ENCODE results near the gene TRIM3.

The TRIM3 gene

GRCh38 chr11:6431861-6432260 lies 41.9 kb downstream of the TRIM3 start:
- Histone ChIP-seq H4K20me1 (ENCODE audit: insufficient read depth, low read length) (no peaks in the 10 kb centered on the region), H3K36me3 (replicated peaks; ENCODE audit: low read depth, low read length) (no peaks in the 10 kb centered on the region), H3K4me2 (ENCODE audit: low read length) (no peak overlapping the region), H3K9me3 (ENCODE audit: insufficient read depth, low read length) (no peaks in the 10 kb centered on the region), H3K4me1 (ENCODE audit: low read length) (no peaks in the 10 kb centered on the region), H3K27me3 (ENCODE audit: low read depth, low read length) (peaks cover 3% of the 10 kb centered on the region; the same call in 1 of the 2 replicates), H3K27ac (ENCODE audit: low read length) (no peak overlapping the region), H3K79me2 (ENCODE audit: low read length) (no peaks in the 10 kb centered on the region), H3K4me3 (ENCODE audit: low read length) (no peak overlapping the region), H3K9ac (ENCODE audit: low read length) (no peak overlapping the region), H2AFZ (ENCODE audit: low read depth, low read length) (no peak overlapping the region)
- TF ChIP-seq EZH2phosphoT487 (IDR thresholded peaks at IDR 0.05; ENCODE audit: low read depth): no peak
- TF ChIP-seq, protein P1, sequence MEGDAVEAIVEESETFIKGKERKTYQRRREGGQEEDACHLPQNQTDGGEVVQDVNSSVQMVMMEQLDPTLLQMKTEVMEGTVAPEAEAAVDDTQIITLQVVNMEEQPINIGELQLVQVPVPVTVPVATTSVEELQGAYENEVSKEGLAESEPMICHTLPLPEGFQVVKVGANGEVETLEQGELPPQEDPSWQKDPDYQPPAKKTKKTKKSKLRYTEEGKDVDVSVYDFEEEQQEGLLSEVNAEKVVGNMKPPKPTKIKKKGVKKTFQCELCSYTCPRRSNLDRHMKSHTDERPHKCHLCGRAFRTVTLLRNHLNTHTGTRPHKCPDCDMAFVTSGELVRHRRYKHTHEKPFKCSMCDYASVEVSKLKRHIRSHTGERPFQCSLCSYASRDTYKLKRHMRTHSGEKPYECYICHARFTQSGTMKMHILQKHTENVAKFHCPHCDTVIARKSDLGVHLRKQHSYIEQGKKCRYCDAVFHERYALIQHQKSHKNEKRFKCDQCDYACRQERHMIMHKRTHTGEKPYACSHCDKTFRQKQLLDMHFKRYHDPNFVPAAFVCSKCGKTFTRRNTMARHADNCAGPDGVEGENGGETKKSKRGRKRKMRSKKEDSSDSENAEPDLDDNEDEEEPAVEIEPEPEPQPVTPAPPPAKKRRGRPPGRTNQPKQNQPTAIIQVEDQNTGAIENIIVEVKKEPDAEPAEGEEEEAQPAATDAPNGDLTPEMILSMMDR (IDR thresholded peaks at IDR 0.05; ENCODE audit: low read depth, low read length): no peak

DNA sequence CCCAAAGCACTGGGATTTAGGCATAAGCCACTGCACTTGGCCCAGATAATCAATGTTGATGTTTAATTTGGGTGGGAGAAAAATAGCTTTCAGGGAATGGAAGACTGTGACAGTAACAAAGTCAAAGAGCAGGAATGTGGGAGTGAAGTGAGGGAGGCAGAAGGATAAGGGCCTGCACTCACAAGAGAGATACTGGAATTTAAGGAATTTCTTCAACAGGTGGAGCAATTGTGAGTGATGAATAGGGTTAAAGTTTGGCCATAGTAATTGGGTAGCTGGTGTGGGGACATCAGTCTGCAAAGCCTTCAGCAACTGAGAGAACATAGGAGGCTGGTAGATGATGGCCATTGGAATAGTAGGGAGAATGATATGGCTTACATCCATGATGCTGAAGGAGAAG lies 46.2 kb downstream of the TRIM3 start:
- Histone ChIP-seq H3K9me3 (ENCODE audit: insufficient read depth, low read length) (no peaks in the 10 kb centered on the region), H3K4me3 (ENCODE audit: low read length) (no peak overlapping the region), H3K27ac (ENCODE audit: low read length) (no peak overlapping the region), H3K27me3 (ENCODE audit: low read depth, low read length) (peaks cover 27% of the 10 kb centered on the region), H2AFZ (ENCODE audit: low read depth, low read length) (no peak overlapping the region), H3K9ac (ENCODE audit: low read length) (no peak overlapping the region), H3K4me1 (ENCODE audit: low read length) (no peaks in the 10 kb centered on the region), H4K20me1 (ENCODE audit: insufficient read depth, low read length) (no peaks in the 10 kb centered on the region), H3K36me3 (replicated peaks; ENCODE audit: low read depth, low read length) (no peaks in the 10 kb centered on the region), H3K4me2 (ENCODE audit: low read length) (no peak overlapping the region), H3K79me2 (ENCODE audit: low read length) (no peaks in the 10 kb centered on the region)
- TF ChIP-seq EZH2phosphoT487 (IDR thresholded peaks at IDR 0.05; ENCODE audit: low read depth): no peak
- TF ChIP-seq, protein P1 (IDR thresholded peaks at IDR 0.05; ENCODE audit: low read depth, low read length): no peak

GRCh38 chr11:6420677-6421076 lies 53.1 kb downstream of the TRIM3 start:
- no peaks in the 10 kb centered on the region for H3K9me3 ChIP-seq (ENCODE audit: insufficient read depth, low read length)
- no peak overlapping the region for H3K27ac ChIP-seq (ENCODE audit: low read length)
- peaks cover 43% of the 10 kb centered on the region for H3K27me3 ChIP-seq (ENCODE audit: low read depth, low read length)
- no peak overlapping the region for H3K9ac ChIP-seq (ENCODE audit: low read length)
- TF ChIP-seq, protein P1 (IDR thresholded peaks at IDR 0.05; ENCODE audit: low read depth, low read length): no peak
- TF ChIP-seq EZH2phosphoT487 (IDR thresholded peaks at IDR 0.05; ENCODE audit: low read depth): no peak
- peaks cover 10% of the 10 kb centered on the region for H3K4me1 ChIP-seq (ENCODE audit: low read length)
- no peak overlapping the region for H3K4me2 ChIP-seq (ENCODE audit: low read length)
- H4K20me1 ChIP-seq (ENCODE audit: insufficient read depth, low read length): no peaks in the 10 kb centered on the region
- H3K4me3 ChIP-seq (ENCODE audit: low read length): no peak overlapping the region
- H3K36me3 ChIP-seq (replicated peaks; ENCODE audit: low read depth, low read length): no peaks in the 10 kb centered on the region
- H3K79me2 ChIP-seq (ENCODE audit: low read length): no peaks in the 10 kb centered on the region
- H2AFZ ChIP-seq (ENCODE audit: low read depth, low read length): no peak overlapping the region

DNA sequence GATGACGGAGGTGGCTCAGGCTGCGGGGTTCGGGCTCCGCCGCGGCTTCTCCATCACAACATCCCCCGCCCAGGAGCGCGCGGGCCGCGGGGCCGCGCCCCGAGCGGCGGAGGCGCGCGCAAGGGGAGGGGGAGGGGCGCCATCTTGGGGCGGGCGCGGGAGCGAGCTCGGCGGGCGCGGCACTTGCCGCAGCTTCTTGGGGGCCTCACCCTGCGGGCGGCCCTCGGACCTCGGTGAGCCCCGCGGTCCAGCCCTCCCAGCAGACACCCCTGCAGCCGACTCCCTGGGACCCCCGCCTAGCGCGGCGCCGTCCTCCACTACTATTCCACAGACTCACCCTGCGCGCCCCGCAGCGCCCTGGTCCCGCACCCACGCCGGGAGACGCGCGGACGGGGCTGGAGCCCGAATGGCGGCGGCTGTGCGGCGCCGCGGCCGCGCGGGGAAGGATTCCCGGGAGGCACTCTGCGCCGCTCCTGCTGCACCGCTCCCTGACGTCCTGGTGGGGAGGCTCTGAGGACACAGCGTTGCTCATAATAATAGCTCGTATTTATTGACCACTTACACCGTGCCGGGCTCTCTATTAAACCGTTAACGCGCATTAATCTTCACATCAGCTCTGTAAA lies 54.6 kb downstream of the TRIM3 start, which contains the start of gene APBB1:
Gene APBB1 (minus strand): TSS at position 86 of the 623 bp plus-strand sequence. CDS start 7,747 bp downstream, outside the sequence.
- Histone ChIP-seq H3K79me2 (ENCODE audit: low read length) (no peaks in the 10 kb centered on the region), H3K36me3 (replicated peaks; ENCODE audit: low read depth, low read length) (no peaks in the 10 kb centered on the region), H3K27ac (ENCODE audit: low read length) (no peak within 1 kb of the TSS), H3K4me3 (ENCODE audit: low read length) (peak within 1 kb of the TSS; percentile 97), H3K4me1 (ENCODE audit: low read length) (peaks cover 18% of the 10 kb centered on the region), H4K20me1 (ENCODE audit: insufficient read depth, low read length) (no peaks in the 10 kb centered on the region), H3K9me3 (ENCODE audit: insufficient read depth, low read length) (no peaks in the 10 kb centered on the region), H3K4me2 (ENCODE audit: low read length) (peak within 1 kb of the TSS; percentile 99), H3K27me3 (ENCODE audit: low read depth, low read length) (peaks cover 36% of the 10 kb centered on the region), H2AFZ (ENCODE audit: low read depth, low read length) (peak within 1 kb of the TSS; percentile 98), H3K9ac (ENCODE audit: low read length) (peak within 1 kb of the TSS; percentile 87)
- TF ChIP-seq, protein P1 (IDR thresholded peaks at IDR 0.05; ENCODE audit: low read depth, low read length): peak; percentile 8; the same call in 1 of the 2 replicates
- no peak for TF ChIP-seq EZH2phosphoT487 (IDR thresholded peaks at IDR 0.05; ENCODE audit: low read depth)

All from OCI-LY3 (cell line).